H9 (cell line): ENCODE results near the gene TRABD. TPM values are rescaled to one million over a fixed set of nuclear protein-coding genes. Genes with fewer than 3 reads are reported as not detected.
A peak's percentile ranks its signal among the peaks of the same experiment; 100 is the strongest.

Experiments
- DNase-seq: peaks from one replicate; pipeline ENCODE4 v3.0.0-alpha.2; 2017
- H2AFZ ChIP-seq: one replicate; pipeline ENCODE4 v1.6.1; 2013; ENCODE audit warnings: mild to moderate bottlenecking, low read length, control low read depth, moderate library complexity
- H2AK5ac ChIP-seq: 2 replicates; pipeline ENCODE4 v1.6.1; 2013; ENCODE audit warnings: low read length, control low read depth, mixed read lengths; ENCODE audit not compliant: insufficient read length
- H2BK120ac ChIP-seq: one replicate; pipeline ENCODE4 v1.6.1; 2013; ENCODE audit warnings: low read depth, mild to moderate bottlenecking, low read length, control low read depth, inconsistent platforms; ENCODE audit not compliant: poor library complexity, severe bottlenecking
- H2BK12ac ChIP-seq: 2 replicates; pipeline ENCODE4 v1.6.1; 2013; ENCODE audit warnings: low read length, control low read depth, mixed read lengths, low read depth; ENCODE audit not compliant: insufficient read length
- H2BK15ac ChIP-seq: 2 replicates; pipeline ENCODE4 v1.6.1; 2013; ENCODE audit warnings: low read depth, low read length, control low read depth
- H2BK20ac ChIP-seq: one replicate; pipeline ENCODE4 v1.6.1; 2013; ENCODE audit warnings: low read depth, mild to moderate bottlenecking, low read length, control low read depth, inconsistent platforms; ENCODE audit not compliant: poor library complexity, severe bottlenecking
- H2BK5ac ChIP-seq: 2 replicates; pipeline ENCODE4 v1.6.1; 2013; ENCODE audit warnings: low read length, control low read depth, mixed read lengths; ENCODE audit not compliant: insufficient read length
- H3K14ac ChIP-seq: 2 replicates; pipeline ENCODE4 v1.6.1; 2013; ENCODE audit warnings: low read length, control low read depth; ENCODE audit not compliant: insufficient read depth
- H3K18ac ChIP-seq: 2 replicates; pipeline ENCODE4 v1.6.1; 2013; ENCODE audit warnings: low read depth, mild to moderate bottlenecking, mixed read lengths, low read length, control low read depth; ENCODE audit not compliant: insufficient read length
- H3K23ac ChIP-seq: 2 replicates; pipeline ENCODE4 v1.6.1; 2013; ENCODE audit warnings: low read length, control low read depth, mixed read lengths, low read depth; ENCODE audit not compliant: insufficient read length
- H3K23me2 ChIP-seq: 2 replicates; pipeline ENCODE4 v1.6.1; 2013; ENCODE audit warnings: low read depth, mild to moderate bottlenecking, mixed read lengths, low read length, control low read depth; ENCODE audit not compliant: insufficient read length, poor library complexity, severe bottlenecking
- H3K27ac ChIP-seq: 2 replicates; pipeline ENCODE4 v1.5.1; 2013; ENCODE audit warnings: low read length, control low read depth, mixed read lengths, low read depth; ENCODE audit not compliant: insufficient read length
- H3K27me3 ChIP-seq: 2 replicates; pipeline ENCODE4 v1.6.1; 2013; ENCODE audit warnings: low read length, control low read depth, inconsistent platforms; ENCODE audit not compliant: insufficient read depth
- H3K4ac ChIP-seq: 2 replicates; pipeline ENCODE4 v1.6.1; 2013; ENCODE audit warnings: low read depth, mild to moderate bottlenecking, control low read depth, inconsistent platforms, low read length, moderate library complexity
- H3K4me1 ChIP-seq: 2 replicates; pipeline ENCODE4 v1.6.1; 2013; ENCODE audit warnings: low read length, control low read depth, inconsistent platforms; ENCODE audit not compliant: insufficient read depth
- H3K4me2 ChIP-seq: 2 replicates; pipeline ENCODE4 v1.6.1; 2013; ENCODE audit warnings: low read length, control low read depth, mixed read lengths; ENCODE audit not compliant: insufficient read length, insufficient read depth
- H3K56ac ChIP-seq: 2 replicates; pipeline ENCODE4 v1.6.1; 2013; ENCODE audit warnings: low read depth, mild to moderate bottlenecking, mixed read lengths, low read length, control low read depth; ENCODE audit not compliant: insufficient read length
- H3K79me1 ChIP-seq: 2 replicates; pipeline ENCODE4 v1.6.1; 2013; ENCODE audit warnings: low read depth, mild to moderate bottlenecking, moderate library complexity, low read length, control low read depth, inconsistent platforms; ENCODE audit not compliant: insufficient read depth, poor library complexity, severe bottlenecking
- H3K79me2 ChIP-seq: 2 replicates; pipeline ENCODE4 v1.6.1; 2013; ENCODE audit warnings: low read length, control low read depth, inconsistent platforms; ENCODE audit not compliant: insufficient read depth
- H3K9ac ChIP-seq: 2 replicates; pipeline ENCODE4 v1.6.1; 2013; ENCODE audit warnings: low read length, control low read depth, mixed read lengths; ENCODE audit not compliant: insufficient read length; ENCODE audit errors: extremely low read depth
- H3K9me3 ChIP-seq: one replicate; pipeline ENCODE4 v1.6.1; 2013; ENCODE audit warnings: low read depth, low read length, inconsistent platforms; ENCODE audit not compliant: control insufficient read depth
- H3T11ph ChIP-seq: one replicate; pipeline ENCODE4 v1.6.1; 2013; ENCODE audit warnings: mild to moderate bottlenecking, low read length, control low read depth, inconsistent platforms
- H4K20me1 ChIP-seq: one replicate; pipeline ENCODE4 v1.6.1; 2013; ENCODE audit not compliant: control insufficient read depth, insufficient read length, insufficient read depth
- H4K5ac ChIP-seq: 2 replicates; pipeline ENCODE4 v1.6.1; 2013; ENCODE audit warnings: low read depth, mild to moderate bottlenecking, mixed read lengths, low read length, control low read depth; ENCODE audit not compliant: insufficient read length
- H4K8ac ChIP-seq: replicated peaks from 2 replicates; pipeline ENCODE4 v1.6.1; 2013; ENCODE audit warnings: low read length, control low read depth, mixed read lengths, low read depth; ENCODE audit not compliant: insufficient read length
- H4K91ac ChIP-seq: 2 replicates; pipeline ENCODE4 v1.6.1; 2013; ENCODE audit warnings: low read depth, mild to moderate bottlenecking, moderate library complexity, mixed read lengths, low read length, control low read depth; ENCODE audit not compliant: insufficient read length
- H3K27ac Mint-ChIP-seq, 3 experiments: 2 replicates in 2 of 3; 3 replicates in 1 of 3; pipeline ENCODE4 v1.8.0; 2020 to 2021; ENCODE audit warnings: mixed read lengths in 3 of 3, mild to moderate bottlenecking in 1 of 3, moderate library complexity in 1 of 3
- H3K27me3 Mint-ChIP-seq: 2 replicates; pipeline ENCODE4 v1.8.0; 2021; ENCODE audit warnings: low read depth, mild to moderate bottlenecking, moderate library complexity, mixed read lengths
- H3K36me3 Mint-ChIP-seq, 3 experiments: 2 replicates in 2 of 3; 3 replicates in 1 of 3; pipeline ENCODE4 v1.8.0; 2020 to 2021; ENCODE audit warnings: low read depth in 3 of 3, mixed read lengths in 3 of 3; ENCODE audit not compliant: insufficient read depth in 1 of 3
- H3K4me1 Mint-ChIP-seq, 2 experiments: 2 replicates each; pipeline ENCODE4 v1.8.0; 2020; ENCODE audit warnings: mixed read lengths in 2 of 2
- H3K4me3 Mint-ChIP-seq, 2 experiments: 2 replicates in 1 of 2; 3 replicates in 1 of 2; pipeline ENCODE4 v1.8.0; 2020 to 2021; ENCODE audit warnings: mild to moderate bottlenecking in 2 of 2, mixed read lengths in 2 of 2, moderate library complexity in 1 of 2
- H3K9me3 Mint-ChIP-seq, 2 experiments: 2 replicates in 1 of 2; 3 replicates in 1 of 2; pipeline ENCODE4 v1.8.0; 2020; ENCODE audit warnings: mild to moderate bottlenecking in 2 of 2, mixed read lengths in 2 of 2, moderate library complexity in 1 of 2
- WGBS: extraction: QIAGEN DNeasy Blood & Tissue Kit; methylation state at CpG from one replicate; pipeline ENCODE4 v1.1.7; 2013; ENCODE audit warnings: missing lambda C conversion rate, low lambda C conversion rate, mixed read lengths; ENCODE audit not compliant: insufficient read length; ENCODE audit errors: extremely low coverage; 5-methylcytosine and 5-hydroxymethylcytosine counted together
- total RNA-seq: library from RNA; stranded (reverse); gene quantifications from 2 replicates; pipeline ENCODE4 v1.2.1, GENCODE V29; 2021
- TF ChIP-seq, protein P1 (sequence below): fragments of 200-600 bp; sonication (generic); conservative IDR thresholded peaks from 3 replicates; pipeline ENCODE4 v1.8.0; 2021; ENCODE audit warnings: antibody characterized with exemption, mild to moderate bottlenecking

Gene TRABD
- total RNA-seq, 1 experiment from 2014 or later = 47.8 TPM

- no peak overlapping the region for H2BK12ac ChIP-seq
- no peak overlapping the region for H4K8ac ChIP-seq
- H4K5ac ChIP-seq = no peak overlapping the region
- Mint-ChIP-seq H3K27me3 (peaks cover 47% of the 10 kb centered on the region), H3K4me3 (peak overlapping the region; percentile 54 to 78), H3K36me3 (peaks cover 0 to 2% (median 0%) of the 10 kb centered on the region in 3 experiments; a peak in 2 of 7 replicates), H3K4me1 (peaks cover 4 to 10% of the 10 kb centered on the region in 2 experiments), H3K9me3 (no peaks in the 10 kb centered on the region; a peak in 1 of 5 replicates), H3K27ac (no peak overlapping the region)
- no peaks in the 10 kb centered on the region for H3K79me2 ChIP-seq
- no peaks in the 10 kb centered on the region for H3K4me1 ChIP-seq
- no peak overlapping the region for H3K14ac ChIP-seq
- no CpG with 5 or more reads among the region's 70 CpGs for WGBS
- H4K91ac ChIP-seq = no peak overlapping the region
- no peak overlapping the region for H2BK5ac ChIP-seq
- no peak overlapping the region for H3K56ac ChIP-seq
- DNase-seq = no peak
- H2BK20ac ChIP-seq = no peak overlapping the region
- H4K20me1 ChIP-seq = no peaks in the 10 kb centered on the region
- peaks cover 3% of the 10 kb centered on the region; the same call in 1 of the 2 replicates for H3K27me3 ChIP-seq
- H3K4ac ChIP-seq = no peak overlapping the region
- H2BK120ac ChIP-seq = no peak overlapping the region
- H3K23ac ChIP-seq = no peak overlapping the region
- no peak overlapping the region for H3K9ac ChIP-seq
- TF ChIP-seq, protein P1, sequence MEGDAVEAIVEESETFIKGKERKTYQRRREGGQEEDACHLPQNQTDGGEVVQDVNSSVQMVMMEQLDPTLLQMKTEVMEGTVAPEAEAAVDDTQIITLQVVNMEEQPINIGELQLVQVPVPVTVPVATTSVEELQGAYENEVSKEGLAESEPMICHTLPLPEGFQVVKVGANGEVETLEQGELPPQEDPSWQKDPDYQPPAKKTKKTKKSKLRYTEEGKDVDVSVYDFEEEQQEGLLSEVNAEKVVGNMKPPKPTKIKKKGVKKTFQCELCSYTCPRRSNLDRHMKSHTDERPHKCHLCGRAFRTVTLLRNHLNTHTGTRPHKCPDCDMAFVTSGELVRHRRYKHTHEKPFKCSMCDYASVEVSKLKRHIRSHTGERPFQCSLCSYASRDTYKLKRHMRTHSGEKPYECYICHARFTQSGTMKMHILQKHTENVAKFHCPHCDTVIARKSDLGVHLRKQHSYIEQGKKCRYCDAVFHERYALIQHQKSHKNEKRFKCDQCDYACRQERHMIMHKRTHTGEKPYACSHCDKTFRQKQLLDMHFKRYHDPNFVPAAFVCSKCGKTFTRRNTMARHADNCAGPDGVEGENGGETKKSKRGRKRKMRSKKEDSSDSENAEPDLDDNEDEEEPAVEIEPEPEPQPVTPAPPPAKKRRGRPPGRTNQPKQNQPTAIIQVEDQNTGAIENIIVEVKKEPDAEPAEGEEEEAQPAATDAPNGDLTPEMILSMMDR = no peak; the same call in 2 of the 3 replicates
- H3K18ac ChIP-seq = no peak overlapping the region
- no peak overlapping the region for H3K27ac ChIP-seq
- H3K23me2 ChIP-seq = peaks cover 5% of the 10 kb centered on the region
- peak overlapping the region; percentile 11 for H3K4me2 ChIP-seq
- H3T11ph ChIP-seq = no peak overlapping the region
- H2BK15ac ChIP-seq = no peak overlapping the region
- no peak overlapping the region for H2AK5ac ChIP-seq
- no peaks in the 10 kb centered on the region for H3K9me3 ChIP-seq
- H2AFZ ChIP-seq = no peak overlapping the region
- H3K79me1 ChIP-seq = no peaks in the 10 kb centered on the region
Measured at GRCh38 chr22:50169774-50170341, 15.9 kb upstream of the TRABD start.
